HG03135 (cell line): ENCODE measurements around the gene MRM1.
"Not testable (repeated sequence)": the region's sequence is repeated elsewhere in the genome, so short reads cannot be mapped to it uniquely, and the experiment has no call there.

Experiments used
- ATAC-seq: cut with Tn5 transposase; IDR thresholded peaks from one replicate; pipeline ENCODE4 v1.9.1; 2021; ENCODE audit warnings: mild to moderate bottlenecking, moderate library complexity; ENCODE audit not compliant: unreplicated experiment

MRM1 gene

DNA sequence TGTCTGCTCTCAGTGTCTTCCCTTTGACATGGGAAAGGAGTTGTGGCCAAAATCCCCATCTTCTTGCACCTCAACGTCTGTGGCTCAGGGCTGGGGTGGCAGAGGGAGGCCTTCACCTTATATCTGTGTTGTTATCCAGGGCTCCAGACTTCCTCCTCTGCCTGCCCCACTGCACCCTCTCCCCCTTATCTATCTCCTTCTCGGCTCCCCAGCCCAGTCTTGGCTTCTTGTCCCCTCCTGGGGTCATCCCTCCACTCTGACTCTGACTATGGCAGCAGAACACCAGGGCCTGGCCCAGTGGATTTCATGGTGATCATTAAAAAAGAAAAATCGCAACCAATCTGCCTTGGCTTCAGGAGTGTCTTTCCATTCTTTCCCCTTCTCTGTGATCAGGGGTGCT, 918 bp upstream of the MRM1 start:
- no peak for ATAC-seq

DNA sequence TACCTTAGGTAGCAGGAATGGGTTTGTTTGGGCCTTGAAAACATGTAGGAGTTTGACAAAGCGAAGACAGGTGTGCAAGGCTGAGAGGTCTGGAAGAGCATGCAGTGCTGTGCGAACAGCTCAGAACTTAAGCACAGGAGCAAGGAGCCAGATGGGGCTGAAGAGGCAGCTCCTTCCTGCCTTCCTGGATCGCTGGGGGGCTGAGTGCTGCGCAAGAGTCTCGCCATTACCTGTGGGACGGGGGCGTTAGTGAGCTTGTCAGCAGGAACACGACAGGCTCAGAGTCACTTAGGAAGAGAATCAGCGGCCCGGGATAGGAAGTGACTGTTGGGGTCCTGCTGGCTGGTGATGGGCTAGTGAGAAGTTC, 464 bp upstream of the MRM1 start:
- no peak for ATAC-seq

DNA sequence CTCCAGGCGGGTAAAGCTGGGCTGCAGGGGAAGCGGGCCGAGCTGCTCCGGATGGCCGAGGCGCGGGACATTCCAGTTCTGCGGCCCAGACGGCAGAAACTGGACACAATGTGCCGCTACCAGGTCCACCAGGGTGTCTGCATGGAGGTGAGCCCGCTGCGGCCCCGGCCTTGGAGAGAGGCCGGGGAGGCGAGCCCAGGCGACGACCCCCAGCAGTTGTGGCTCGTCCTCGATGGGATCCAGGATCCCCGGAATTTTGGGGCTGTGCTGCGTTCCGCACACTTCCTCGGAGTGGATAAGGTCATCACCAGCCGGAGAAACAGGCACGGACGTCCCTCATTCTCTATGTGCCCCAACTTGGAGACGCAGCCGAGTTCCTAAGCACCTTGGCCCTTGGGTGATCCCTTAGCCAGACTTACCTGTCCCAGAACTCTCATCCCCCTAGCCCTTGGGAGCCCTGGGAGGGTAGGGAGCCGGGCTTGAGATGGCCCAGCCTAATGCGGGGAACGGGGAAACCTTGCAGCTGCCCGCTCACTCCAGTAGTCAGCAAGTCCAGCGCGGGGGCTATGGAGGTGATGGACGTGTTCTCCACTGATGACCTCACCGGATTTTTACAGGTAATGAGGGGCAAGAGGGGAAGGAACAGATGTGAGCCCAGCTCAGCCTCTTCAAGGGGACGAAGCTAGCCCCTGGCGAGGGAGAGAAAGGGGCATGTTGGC, 806 bp downstream of the MRM1 start:
- peak; percentile 20 for ATAC-seq

DNA sequence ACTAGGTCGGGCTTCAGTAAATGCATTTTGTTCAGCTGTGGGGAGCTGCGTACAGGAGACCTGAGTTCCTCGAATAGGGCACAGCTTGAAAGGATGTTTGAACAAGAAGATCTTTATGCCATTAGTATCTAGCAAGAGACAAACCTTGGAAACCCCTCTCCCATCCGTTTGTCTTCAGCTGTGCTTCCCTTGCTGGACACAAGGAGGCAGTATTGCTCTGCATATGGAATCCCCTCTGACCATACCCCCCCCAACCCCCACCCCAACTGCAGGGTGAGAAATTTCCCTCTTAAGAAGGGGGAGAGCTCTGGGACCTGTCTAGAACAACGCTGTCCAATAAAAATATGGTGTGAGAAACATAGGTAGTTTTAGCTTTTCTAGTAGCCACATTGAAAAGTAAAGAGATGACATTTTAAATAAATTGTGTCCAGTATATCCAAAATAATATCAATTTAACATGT, 1.6 kb downstream of the MRM1 start:
- ATAC-seq, result no peak

DNA sequence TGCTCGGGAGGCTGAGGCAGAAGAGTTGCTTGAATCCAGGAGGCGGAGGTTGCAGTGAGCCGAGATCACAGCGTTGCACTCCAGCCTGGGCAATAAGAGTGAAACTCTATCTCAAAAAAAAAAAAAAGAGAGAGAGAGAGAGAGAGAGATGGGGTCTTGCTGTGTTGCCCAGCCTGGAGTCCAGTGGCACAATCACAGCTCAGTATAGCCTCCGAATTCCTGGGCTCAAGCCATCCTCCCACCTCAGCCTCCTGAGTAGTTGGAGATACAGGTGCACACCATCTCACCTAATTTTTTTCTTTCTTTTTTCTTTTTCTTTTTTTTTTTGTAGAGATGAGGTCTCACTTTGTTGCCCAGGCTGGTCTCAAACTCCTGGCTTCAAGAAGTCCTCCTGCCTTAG, 3.6 kb downstream of the MRM1 start:
- ATAC-seq, result not testable (repeated sequence)

DNA sequence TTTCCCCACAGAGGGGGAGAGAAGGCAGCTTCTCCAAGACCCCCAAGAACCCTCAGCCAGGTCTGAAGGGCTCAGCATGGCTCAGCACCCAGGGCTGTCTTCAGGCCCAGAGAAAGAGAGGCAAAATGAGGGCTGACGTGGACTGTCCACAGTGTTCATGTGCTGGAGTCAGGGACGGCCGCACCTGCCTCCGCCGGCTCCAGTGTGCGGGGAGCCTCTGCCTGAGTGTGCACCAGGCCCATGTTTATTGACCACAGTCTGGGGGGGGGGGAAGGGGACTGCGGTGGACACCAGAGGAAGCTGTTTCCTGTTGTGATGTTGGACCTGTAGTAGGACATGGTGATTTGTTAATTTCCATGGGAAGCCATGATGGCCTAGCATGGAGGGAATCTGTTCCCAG, 6.9 kb downstream of the MRM1 start:
- no peak for ATAC-seq

DNA sequence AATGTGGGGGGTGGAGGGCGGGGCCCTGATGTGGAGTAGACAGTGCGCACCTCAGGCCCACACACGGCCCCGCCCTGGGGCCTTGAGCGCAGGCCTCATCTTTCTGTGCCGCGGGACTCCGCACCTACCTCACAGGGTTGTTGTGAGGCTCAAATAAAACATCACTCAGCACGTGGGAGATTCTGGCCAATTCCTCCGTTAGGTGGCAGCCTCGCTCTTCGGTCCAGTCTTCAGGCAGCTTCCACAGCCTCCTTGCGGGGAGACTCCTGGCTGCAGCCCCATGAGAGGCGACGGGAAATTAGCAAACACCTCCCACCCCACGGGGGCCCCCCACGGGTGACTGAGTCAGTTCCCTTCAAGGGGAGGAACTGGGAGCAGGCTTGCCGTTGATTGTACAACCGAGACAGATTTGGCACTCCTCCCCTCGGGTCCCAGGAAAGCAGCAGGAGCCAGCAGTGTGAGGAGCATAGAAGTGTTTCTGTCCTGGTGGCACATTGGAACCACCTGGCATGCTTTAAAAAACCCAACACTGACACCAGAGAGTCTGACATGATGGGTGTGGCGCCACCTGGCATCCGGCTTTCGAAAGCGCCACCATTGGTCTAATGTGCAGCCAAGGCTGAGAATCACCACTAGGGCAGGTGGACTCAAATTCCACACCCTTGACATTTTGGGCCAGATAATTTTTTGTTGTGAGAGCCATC, 7.6 kb downstream of the MRM1 start:
- no peak for ATAC-seq

DNA sequence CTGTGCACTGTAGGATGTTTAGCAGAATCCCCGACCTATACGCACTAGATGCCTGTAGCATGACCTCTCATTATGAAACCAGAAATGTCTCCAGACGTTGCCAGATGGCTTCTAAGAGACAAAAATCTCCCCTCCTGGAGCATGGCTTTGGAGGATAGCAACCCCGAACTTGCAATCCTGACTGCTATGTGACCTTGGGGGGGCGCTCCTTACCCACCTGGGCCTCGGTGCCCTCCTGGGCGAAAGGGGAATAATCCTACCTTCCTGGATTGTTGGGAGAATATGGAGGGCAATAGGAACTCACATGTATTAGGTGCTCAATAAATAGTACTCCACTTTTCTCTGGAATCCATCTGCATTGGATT, 8.1 kb downstream of the MRM1 start:
- no peak for ATAC-seq

DNA sequence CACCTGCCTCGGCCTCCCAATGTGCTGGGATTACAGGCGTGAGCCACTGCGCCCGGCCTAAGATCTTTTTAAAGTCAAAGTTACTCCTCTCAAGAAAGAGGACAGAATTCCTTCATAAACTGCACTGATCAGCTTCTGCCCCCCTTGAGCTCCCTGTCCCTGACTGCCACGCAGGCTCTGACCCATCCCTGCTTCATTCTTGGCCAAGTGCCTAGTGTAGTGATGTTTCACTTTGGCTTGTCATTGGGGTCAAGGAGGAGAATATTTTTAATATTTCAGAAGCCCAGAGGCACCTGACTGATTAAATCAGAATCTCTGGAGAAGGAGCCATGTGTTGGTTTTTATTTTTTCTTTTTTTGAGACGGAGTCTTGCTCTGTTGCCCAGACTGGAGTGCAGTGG, 9.1 kb downstream of the MRM1 start:
- no peak for ATAC-seq

DNA sequence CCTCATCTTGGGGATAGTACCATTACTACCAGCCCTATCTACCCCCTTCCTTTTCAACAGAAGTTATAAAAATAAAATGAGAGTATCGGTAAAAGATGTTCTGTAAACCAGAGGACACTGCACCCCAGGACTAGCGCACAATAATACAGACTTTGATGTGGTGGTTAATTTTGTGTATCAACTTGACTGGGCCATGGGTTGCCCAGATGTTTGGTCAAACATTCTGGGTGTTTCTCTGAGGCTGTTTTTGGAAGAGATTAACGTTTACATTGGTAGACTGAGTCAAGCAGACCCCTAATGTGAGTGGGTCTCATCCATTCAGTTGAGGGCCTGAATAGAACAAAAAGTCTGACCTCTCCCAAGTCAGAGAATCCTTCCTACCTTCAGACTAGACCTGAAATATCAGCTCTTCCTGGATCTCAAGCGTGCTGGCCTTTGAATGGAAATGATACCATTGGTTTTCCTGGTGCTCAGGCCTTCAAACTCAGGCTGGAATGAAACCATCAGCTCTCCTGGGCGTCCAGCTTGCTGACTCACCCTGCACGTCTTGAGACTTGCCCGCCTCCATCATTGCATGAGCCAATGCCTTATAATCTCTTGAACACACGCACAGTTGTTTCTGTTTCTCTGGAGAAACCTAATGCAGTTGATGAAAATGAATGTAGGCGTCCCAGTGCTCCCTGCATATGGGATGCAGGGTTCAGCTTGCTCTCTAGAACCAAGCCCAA, 10.1 kb downstream of the MRM1 start:
- ATAC-seq, result no peak

DNA sequence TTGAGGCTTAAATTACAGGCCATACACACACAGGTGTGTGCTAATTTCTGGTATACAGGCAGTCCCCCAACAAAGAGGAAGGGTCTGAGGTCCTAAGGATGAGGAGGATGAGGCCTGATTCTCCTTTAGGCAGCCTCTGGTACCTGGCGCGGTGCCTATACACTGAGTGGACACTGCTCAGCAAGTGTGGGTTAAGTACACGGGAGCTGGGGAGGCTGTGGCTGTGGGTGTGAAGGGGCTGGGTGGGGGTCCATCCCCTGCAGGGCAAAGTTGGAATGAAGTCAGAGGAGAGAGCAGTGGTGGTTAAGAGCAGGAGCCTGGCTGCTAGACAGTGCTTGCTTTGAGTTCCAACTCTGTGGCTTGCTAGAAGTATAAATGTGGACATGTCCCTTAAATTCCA, 10.9 kb downstream of the MRM1 start:
- no peak for ATAC-seq

DNA sequence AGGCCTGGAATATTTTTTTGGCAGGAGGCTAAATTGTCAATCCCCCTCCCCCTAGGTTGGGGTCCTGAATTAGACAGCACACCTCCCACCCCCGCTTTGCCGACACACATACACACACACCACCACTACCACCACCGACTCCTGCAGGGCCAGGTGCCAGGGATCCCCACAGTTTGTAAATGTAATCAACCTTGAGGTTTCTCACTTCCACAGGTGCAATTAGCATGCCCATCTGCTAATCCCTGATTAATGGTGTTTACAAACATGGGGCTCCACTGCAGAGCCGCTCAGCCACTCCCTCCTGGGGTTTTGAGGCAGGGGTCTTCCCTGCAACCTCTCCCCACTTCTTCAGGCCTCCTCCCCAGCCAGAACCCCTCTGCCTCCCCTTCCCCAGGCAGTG, 11.8 kb downstream of the MRM1 start:
- no peak for ATAC-seq

DNA sequence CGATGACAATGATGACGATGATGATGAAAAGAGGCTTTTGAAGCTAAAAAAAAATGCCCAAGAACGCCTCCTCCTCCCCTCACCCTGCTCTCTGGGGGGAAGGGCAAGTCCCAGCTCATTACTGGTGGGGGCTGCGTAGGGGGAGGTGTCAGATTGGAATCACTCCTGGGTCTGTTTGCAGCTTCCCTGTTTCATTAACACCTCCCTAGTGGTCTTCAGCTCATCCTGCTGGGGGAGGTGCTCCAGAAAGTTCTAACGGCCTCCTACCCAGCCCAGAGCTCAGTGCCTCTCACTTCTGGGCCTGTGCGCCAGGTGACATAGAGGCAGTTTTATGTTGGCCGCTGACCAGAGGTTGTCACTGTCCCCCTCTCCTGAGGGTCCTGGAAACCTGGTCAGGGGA, 12.7 kb downstream of the MRM1 start:
- ATAC-seq, result no peak

DNA sequence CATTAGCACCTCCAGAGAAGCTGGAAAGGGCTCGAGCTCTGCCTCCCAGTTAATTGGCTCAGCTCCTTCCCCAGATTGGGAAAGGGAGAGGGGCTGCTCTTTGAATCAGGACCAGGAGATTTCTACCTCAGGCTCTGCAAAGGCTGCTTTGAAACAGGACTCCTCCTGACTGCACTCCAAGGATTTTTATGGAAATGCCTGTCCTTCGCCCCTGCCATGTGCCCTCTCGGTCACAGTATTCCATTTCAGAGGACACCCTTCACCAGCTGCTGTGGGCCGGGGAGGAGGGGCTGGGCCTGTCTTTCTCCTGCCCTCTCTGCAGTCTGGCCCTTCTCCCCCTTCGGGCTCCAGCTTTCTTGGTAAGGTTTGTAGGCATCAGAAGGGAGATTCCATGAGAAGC, 13.6 kb downstream of the MRM1 start:
- ATAC-seq, result no peak

DNA sequence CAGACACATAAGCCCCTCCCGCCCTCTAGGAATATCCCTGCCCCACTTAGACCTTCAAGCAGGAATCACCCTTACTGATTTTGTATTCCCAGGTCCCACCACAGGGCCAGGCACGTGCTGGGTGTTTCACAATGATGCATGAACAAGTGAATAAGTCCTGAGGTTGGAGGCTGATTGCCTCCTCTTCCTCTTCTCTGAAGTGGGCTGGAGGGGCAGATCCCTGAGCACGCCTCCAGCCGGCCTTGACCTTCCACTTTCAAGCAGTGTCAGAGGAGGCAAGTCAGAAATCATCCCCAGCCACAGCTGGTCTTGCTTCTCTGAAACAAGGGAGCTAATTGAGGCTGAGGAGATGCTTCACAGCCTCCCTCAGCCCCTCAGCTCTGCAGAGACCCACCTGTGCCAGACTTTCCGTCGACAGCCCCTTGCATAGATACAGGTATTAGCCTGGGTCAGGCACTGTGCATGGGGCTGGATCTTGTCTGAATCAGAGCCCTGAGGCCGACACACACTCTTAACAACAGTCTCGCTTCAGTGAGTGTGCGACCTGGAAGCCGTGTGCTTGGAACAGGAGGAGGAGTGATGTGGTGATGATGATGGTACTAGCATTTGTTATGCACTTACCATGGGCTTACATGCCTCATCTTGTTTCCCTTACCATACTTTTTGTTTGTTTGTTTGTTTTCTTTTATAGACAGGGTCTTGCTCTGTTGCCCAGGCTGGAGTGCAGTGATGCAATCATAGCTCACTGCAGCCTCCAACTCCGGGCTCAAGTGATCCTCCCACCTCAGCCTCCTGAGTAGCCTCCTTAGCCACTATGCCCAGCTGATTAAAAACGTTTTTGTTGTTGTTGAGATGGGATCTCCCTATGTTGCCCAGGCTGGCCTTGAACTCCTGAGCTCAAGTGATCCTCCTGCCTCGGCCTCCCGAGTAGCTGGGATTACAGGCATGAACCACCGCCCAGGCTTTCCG, 15.0 kb downstream of the MRM1 start:
- ATAC-seq, result no peak

DNA sequence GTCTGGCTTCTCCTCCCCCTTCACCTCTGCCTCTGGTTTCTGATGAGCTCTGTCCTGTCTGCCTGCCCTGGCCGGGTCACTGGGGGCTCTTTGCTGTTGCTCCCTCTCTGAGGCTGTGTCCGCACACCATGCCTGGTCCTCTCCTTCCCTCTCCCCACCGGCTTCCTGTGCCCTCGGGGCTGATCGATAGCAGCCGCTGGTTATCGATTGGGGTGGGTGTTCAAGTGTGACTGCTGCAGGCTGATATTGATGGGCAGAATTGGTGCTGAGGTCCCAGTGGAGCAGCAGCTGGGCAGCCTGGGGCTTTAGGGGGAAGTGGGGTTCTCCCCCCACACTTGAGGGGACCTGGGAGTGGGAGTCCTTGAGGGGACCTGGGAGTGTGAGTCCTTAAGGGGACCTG, 16.4 kb downstream of the MRM1 start:
- ATAC-seq, result no peak

DNA sequence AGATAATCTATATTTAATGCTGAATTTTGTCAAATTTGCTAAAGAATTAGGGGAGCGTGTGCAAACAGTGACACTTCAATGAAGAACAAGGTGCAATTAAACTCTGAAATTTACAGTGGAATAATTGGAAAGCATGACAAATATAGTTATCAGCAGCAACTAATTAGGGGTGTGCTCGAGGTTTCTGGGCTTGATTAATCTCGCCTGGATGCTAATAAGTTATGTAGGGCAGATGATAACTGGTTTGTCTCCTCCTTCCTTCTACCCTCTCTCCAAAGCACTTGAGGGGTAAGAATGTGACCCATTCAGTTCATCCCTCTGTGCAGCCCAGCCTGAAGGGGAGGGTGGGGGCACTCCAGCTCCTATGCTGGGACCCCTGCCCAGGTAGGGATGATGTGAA, 21.9 kb downstream of the MRM1 start:
- ATAC-seq, result no peak

DNA sequence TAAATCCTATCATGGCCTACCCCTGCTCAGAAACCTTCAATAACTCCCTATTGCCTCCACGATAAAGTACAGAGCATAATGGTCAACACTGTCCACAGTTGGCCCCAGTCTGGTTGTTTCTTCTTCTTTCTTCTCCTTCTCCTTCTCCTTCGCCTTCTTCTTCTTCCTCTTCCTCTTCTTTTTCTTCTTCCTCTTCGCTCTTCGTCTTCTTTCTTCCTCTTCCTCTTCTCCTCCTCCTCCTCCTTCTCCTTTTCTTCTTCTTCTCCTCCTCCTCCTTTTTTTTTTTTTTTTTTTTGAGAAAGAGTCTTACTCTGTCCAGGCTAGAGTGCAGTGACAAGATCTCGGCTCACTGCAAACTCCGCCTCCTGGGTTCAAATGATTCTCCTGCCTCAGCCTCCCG, 23.8 kb downstream of the MRM1 start:
- ATAC-seq, result no peak

DNA sequence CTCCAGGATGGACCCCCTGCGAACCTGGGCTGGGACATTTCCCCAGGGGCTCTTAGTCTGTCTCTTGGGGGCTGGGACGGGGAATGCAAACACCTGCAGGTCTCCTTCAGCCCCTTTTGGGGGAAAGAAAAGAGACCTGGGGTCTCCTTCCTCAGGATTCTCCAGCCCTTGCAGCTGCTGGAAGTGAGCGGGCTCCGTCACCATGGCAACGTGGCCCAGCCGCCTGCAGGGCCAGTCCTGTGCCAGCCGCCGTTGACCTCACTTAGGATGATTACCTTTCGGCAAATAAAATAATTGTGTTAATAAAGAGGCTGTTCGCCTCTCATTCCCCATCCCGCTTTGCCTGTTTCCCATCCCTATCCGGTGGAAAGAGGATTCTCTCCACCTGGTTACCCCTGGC, 25.7 kb downstream of the MRM1 start:
- no peak for ATAC-seq

DNA sequence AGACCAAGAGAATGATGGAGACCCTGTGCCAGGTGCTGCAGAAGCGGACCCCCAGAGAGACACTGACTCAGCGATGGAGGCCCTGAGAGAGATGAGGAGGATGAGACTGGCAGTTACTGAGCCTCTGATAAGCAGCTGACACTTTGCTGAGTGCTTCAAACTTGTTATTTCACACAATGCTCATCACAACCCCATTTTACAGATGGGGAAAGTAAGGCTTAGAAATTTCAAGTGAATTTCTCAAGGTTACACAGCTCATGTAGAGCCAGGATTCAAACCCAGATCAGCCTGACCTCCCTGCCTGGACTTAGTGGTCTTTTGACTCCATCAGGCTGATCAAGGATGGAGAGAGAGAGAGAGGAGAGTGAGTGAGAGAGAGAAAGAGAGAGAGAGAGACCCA, 27.2 kb downstream of the MRM1 start:
- no peak for ATAC-seq

DNA sequence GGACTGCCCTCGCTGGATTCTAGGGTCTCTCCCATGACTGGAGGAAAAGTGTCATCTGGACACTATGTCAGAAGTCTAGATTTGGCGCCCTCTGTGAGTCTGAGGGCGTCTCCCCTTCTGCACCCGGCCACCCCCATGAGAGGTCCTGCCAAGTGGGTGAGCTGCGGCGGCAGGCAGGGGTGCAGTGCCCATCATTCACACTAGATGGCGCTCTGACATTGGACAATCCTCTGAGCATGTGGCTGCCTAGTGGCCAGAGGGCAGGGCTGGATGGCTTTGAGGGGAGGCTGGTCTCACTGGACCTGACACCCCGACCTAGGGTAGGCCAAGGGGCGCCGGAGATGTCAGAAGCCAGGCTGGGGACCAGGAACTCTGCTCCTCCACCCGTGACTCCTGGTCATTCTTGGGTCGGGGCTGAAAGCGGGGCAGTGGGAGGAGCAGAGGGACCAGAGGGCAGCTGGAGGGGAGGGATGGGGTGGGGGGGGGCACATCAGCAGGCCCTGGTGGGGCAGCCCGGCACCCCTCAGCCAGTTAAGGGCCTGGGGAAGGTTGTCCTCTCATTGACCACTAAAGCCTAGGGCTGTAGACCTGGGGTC, 28.0 kb downstream of the MRM1 start:
- ATAC-seq, result no peak
